ENCODE data around the gene YWHAB.

DNA sequence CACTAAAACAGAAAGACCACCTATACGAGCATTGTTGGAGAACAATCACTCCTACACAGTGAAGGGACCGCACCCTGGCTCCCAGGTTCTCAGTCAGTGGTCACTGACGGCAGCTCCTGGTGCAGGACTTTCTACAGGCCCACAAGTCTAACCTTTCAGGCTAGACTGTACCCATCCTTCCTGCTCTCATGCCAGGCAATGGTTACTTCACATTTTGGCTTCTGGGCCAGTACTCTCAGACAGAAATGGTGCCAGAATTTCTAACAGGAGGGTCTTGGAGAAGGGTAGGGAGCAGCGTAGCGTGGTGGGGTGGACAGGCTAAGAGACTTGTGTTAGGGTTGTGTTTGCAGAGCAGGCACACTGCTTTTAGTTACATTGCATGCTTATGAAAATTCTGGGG, 62.6 kb downstream of the YWHAB start:
- TF ChIP-seq POLR2A (IDR thresholded peaks at IDR 0.05) (no peak), CTCF (IDR thresholded peaks at IDR 0.05) (no peak)

Measured in testis (tissue), 2 donors.